GM23248 (cell line): ENCODE results near the gene RAB1A.

ENCODE experiments used
- EZH2 ChIP-seq: fragments of 200-600 bp; sonication (generic); IDR thresholded peaks from 2 replicates; pipeline ENCODE4 v1.6.1; 2018; ENCODE audit warnings: antibody characterized with exemption, mild to moderate bottlenecking; ENCODE audit not compliant: insufficient read depth, poor library complexity, severe bottlenecking
- EZH2phosphoT487 ChIP-seq: fragments of 200-600 bp; sonication (generic); IDR thresholded peaks from 2 replicates; pipeline ENCODE4 v1.6.1; 2018; ENCODE audit warnings: antibody characterized with exemption, moderate library complexity, mild to moderate bottlenecking, low read depth; ENCODE audit not compliant: insufficient read depth

- no peak for TF ChIP-seq EZH2phosphoT487
- TF ChIP-seq EZH2 = no peak
Measured at GRCh38 chr2:65077898-65078297, 52.0 kb downstream of the RAB1A start.
